Kidney (tissue), 14 donors: ENCODE results near the gene SLC30A3. TPM values are rescaled to one million over a fixed set of nuclear protein-coding genes. Genes with fewer than 3 reads are reported as not detected.
"Not testable (repeated sequence)": the region's sequence is repeated elsewhere in the genome, so short reads cannot be mapped to it uniquely, and the experiment has no call there.

Experiments
- DNase-seq, 5 donors: peaks; one replicate each; pipeline ENCODE4 v3.0.0-alpha.2; 2013 to 2020
- FAIRE-seq: peaks from 2 replicates; lab custom pipeline; 2012; peaks lifted over from hg19 to GRCh38; lab: Jason Lieb, UNC
- H3K27ac ChIP-seq, 2 donors: one replicate each; pipeline ENCODE4 v1.7.0; 2013; ENCODE audit warnings: low read depth in 2 of 2, low read length in 2 of 2, inconsistent platforms in 1 of 2
- H3K27me3 ChIP-seq: one replicate; pipeline ENCODE4 v1.7.1; 2013; ENCODE audit warnings: low read length, inconsistent platforms; ENCODE audit not compliant: control insufficient read depth, insufficient read depth
- H3K36me3 ChIP-seq, 3 donors: one replicate each; pipeline versions ENCODE4 v1.7.0 to v1.7.1; 2013; ENCODE audit warnings: low read length in 3 of 3, control low read depth in 1 of 3, inconsistent platforms in 1 of 3; ENCODE audit not compliant: insufficient read depth in 3 of 3, control insufficient read depth in 2 of 3
- H3K4me1 ChIP-seq, 3 donors: one replicate each; pipeline versions ENCODE4 v1.7.0 to v1.7.1; 2013; ENCODE audit warnings: low read length in 3 of 3, inconsistent platforms in 1 of 3, low read depth in 1 of 3; ENCODE audit not compliant: control insufficient read depth in 2 of 3, insufficient read depth in 2 of 3
- H3K4me3 ChIP-seq, 3 donors: one replicate each; pipeline versions ENCODE4 v1.7.0 to v1.8.1; 2013; ENCODE audit warnings: low read length in 3 of 3, control low read depth in 1 of 3, inconsistent platforms in 1 of 3
- H3K9ac ChIP-seq, 3 donors: one replicate each; pipeline versions ENCODE4 v1.7.0 to v1.7.1; 2013; ENCODE audit warnings: low read length in 3 of 3, control low read depth in 1 of 3, inconsistent platforms in 1 of 3
- H3K9me3 ChIP-seq, 3 donors: one replicate each; pipeline versions ENCODE4 v1.7.0 to v1.7.1; 2013; ENCODE audit warnings: low read length in 3 of 3, control low read depth in 1 of 3, inconsistent platforms in 1 of 3; ENCODE audit not compliant: control insufficient read depth in 2 of 3, insufficient read depth in 1 of 3
- CTCF ChIP-seq: IDR thresholded peaks from 3 replicates; pipeline ENCODE4 v1.5.1; 2012; ENCODE audit warnings: mild to moderate bottlenecking, moderate library complexity, borderline replicate concordance; ENCODE audit not compliant: insufficient read depth; ENCODE audit errors: extremely low read depth
- intact Hi-C: fragments of 100-400 bp; cut with DNase I; formaldehyde crosslinking; loops from one replicate; pipeline ENCODE4 v1.11.1; 2022
- polyA plus RNA-seq: library from polyadenylated mRNA; stranded (reverse); fragments of 350-450 nt; fragmentation: Illumina TruSeq; extraction: RNeasy Lipid Tissue Mini Kit (QIAGEN cat#74804); gene quantifications from one replicate; pipeline ENCODE4 v1.2.3, GENCODE V29; 2014; ENCODE audit warnings: low read depth, low replicate concordance; ENCODE audit not compliant: insufficient read depth
- total RNA-seq: library from RNA; stranded (reverse); fragmentation: NEBNext Ultra II Directional; extraction: Animal tissue kit (Norgen Biotek cat#: 25700); gene quantifications from one replicate; pipeline ENCODE4 v1.2.1, GENCODE V29; 2021
- donor health status: control.
- donor health status: control.
- donor health status: control.
- donor health status: control.
- donor health status: control.
- donor health status: DM: yes; HTN: yes; CAD: no.
- donor health status: Normal renal cell carcinoma (clear cell type).

Gene SLC30A3
- total and polyA plus RNA-seq, 2 donors from 2014 or later: 0.31 TPM; not detected in 1

- intact Hi-C loops: loop anchor here (10.0 kb wide), 1 partner anchor 210 kb away; no protein-coding TSS in a partner anchor
- DNase-seq (no peak), FAIRE-seq (no peak)
- Histone ChIP-seq H3K27me3 (peaks cover 17% of the 10 kb centered on the region), H3K27ac (no peak overlapping the region), H3K4me1 (peaks cover 0 to 3% (median 0%) of the 10 kb centered on the region in 3 donors), H3K9me3 (no peaks in the 10 kb centered on the region), H3K4me3 (no peak overlapping the region), H3K9ac (no peak overlapping the region), H3K36me3 (no peaks in the 10 kb centered on the region)
- no peak for TF ChIP-seq CTCF
Observed at GRCh38 chr2:27304488-27305240, 41.8 kb upstream of the SLC30A3 start.

- Histone ChIP-seq H3K9me3 (no peaks in the 10 kb centered on the region), H3K4me1 (peaks cover 0 to 3% (median 0%) of the 10 kb centered on the region in 3 donors), H3K4me3 (peak overlapping the region in 2 of 3 donors; percentile 3 to 29), H3K27me3 (peaks cover 17% of the 10 kb centered on the region), H3K27ac (no peak overlapping the region), H3K36me3 (no peaks in the 10 kb centered on the region), H3K9ac (peak overlapping the region in 1 of 3 donors; percentile 34)
- DNase-seq (peak in 3 of 5 donors; percentile 49 to 82 (median 67)), FAIRE-seq (peak; percentile 85)
- intact Hi-C loops: loop anchor here (10.0 kb wide), 1 partner anchor 209 kb away; no protein-coding TSS in a partner anchor
- peak; percentile 93 for TF ChIP-seq CTCF
Observed at GRCh38 chr2:27303093-27304025, 40.5 kb upstream of the SLC30A3 start.

- FAIRE-seq, H3K27ac ChIP-seq, H3K4me3 ChIP-seq, H3K4me1 ChIP-seq, DNase-seq, H3K9me3 ChIP-seq, H3K27me3 ChIP-seq, H3K9ac ChIP-seq, H3K36me3 ChIP-seq: not testable (repeated sequence)
- intact Hi-C loops: loop anchor here (10.0 kb wide), 1 partner anchor 206 kb away; no protein-coding TSS in a partner anchor
Observed at GRCh38 chr2:27300606-27301005, 37.8 kb upstream of the SLC30A3 start.
